H9 (cell line): Measurements from ENCODE around the gene CP. TPM values are rescaled to one million over a fixed set of nuclear protein-coding genes. Genes with fewer than 3 reads are reported as not detected.

Experiments used
- DNase-seq: peaks from one replicate; pipeline ENCODE4 v3.0.0-alpha.2; 2017
- H2AFZ ChIP-seq: one replicate; pipeline ENCODE4 v1.6.1; 2013; ENCODE audit warnings: mild to moderate bottlenecking, low read length, control low read depth, moderate library complexity
- H2AK5ac ChIP-seq: 2 replicates; pipeline ENCODE4 v1.6.1; 2013; ENCODE audit warnings: low read length, control low read depth, mixed read lengths; ENCODE audit not compliant: insufficient read length
- H2BK120ac ChIP-seq: one replicate; pipeline ENCODE4 v1.6.1; 2013; ENCODE audit warnings: low read depth, mild to moderate bottlenecking, low read length, control low read depth, inconsistent platforms; ENCODE audit not compliant: poor library complexity, severe bottlenecking
- H2BK12ac ChIP-seq: 2 replicates; pipeline ENCODE4 v1.6.1; 2013; ENCODE audit warnings: low read length, control low read depth, mixed read lengths, low read depth; ENCODE audit not compliant: insufficient read length
- H2BK15ac ChIP-seq: 2 replicates; pipeline ENCODE4 v1.6.1; 2013; ENCODE audit warnings: low read depth, low read length, control low read depth
- H2BK20ac ChIP-seq: one replicate; pipeline ENCODE4 v1.6.1; 2013; ENCODE audit warnings: low read depth, mild to moderate bottlenecking, low read length, control low read depth, inconsistent platforms; ENCODE audit not compliant: poor library complexity, severe bottlenecking
- H2BK5ac ChIP-seq: 2 replicates; pipeline ENCODE4 v1.6.1; 2013; ENCODE audit warnings: low read length, control low read depth, mixed read lengths; ENCODE audit not compliant: insufficient read length
- H3K14ac ChIP-seq: 2 replicates; pipeline ENCODE4 v1.6.1; 2013; ENCODE audit warnings: low read length, control low read depth; ENCODE audit not compliant: insufficient read depth
- H3K18ac ChIP-seq: 2 replicates; pipeline ENCODE4 v1.6.1; 2013; ENCODE audit warnings: low read depth, mild to moderate bottlenecking, mixed read lengths, low read length, control low read depth; ENCODE audit not compliant: insufficient read length
- H3K23ac ChIP-seq: 2 replicates; pipeline ENCODE4 v1.6.1; 2013; ENCODE audit warnings: low read length, control low read depth, mixed read lengths, low read depth; ENCODE audit not compliant: insufficient read length
- H3K23me2 ChIP-seq: 2 replicates; pipeline ENCODE4 v1.6.1; 2013; ENCODE audit warnings: low read depth, mild to moderate bottlenecking, mixed read lengths, low read length, control low read depth; ENCODE audit not compliant: insufficient read length, poor library complexity, severe bottlenecking
- H3K27ac ChIP-seq: 2 replicates; pipeline ENCODE4 v1.5.1; 2013; ENCODE audit warnings: low read length, control low read depth, mixed read lengths, low read depth; ENCODE audit not compliant: insufficient read length
- H3K27me3 ChIP-seq: 2 replicates; pipeline ENCODE4 v1.6.1; 2013; ENCODE audit warnings: low read length, control low read depth, inconsistent platforms; ENCODE audit not compliant: insufficient read depth
- H3K4ac ChIP-seq: 2 replicates; pipeline ENCODE4 v1.6.1; 2013; ENCODE audit warnings: low read depth, mild to moderate bottlenecking, control low read depth, inconsistent platforms, low read length, moderate library complexity
- H3K4me1 ChIP-seq: 2 replicates; pipeline ENCODE4 v1.6.1; 2013; ENCODE audit warnings: low read length, control low read depth, inconsistent platforms; ENCODE audit not compliant: insufficient read depth
- H3K4me2 ChIP-seq: 2 replicates; pipeline ENCODE4 v1.6.1; 2013; ENCODE audit warnings: low read length, control low read depth, mixed read lengths; ENCODE audit not compliant: insufficient read length, insufficient read depth
- H3K56ac ChIP-seq: 2 replicates; pipeline ENCODE4 v1.6.1; 2013; ENCODE audit warnings: low read depth, mild to moderate bottlenecking, mixed read lengths, low read length, control low read depth; ENCODE audit not compliant: insufficient read length
- H3K79me1 ChIP-seq: 2 replicates; pipeline ENCODE4 v1.6.1; 2013; ENCODE audit warnings: low read depth, mild to moderate bottlenecking, moderate library complexity, low read length, control low read depth, inconsistent platforms; ENCODE audit not compliant: insufficient read depth, poor library complexity, severe bottlenecking
- H3K79me2 ChIP-seq: 2 replicates; pipeline ENCODE4 v1.6.1; 2013; ENCODE audit warnings: low read length, control low read depth, inconsistent platforms; ENCODE audit not compliant: insufficient read depth
- H3K9ac ChIP-seq: 2 replicates; pipeline ENCODE4 v1.6.1; 2013; ENCODE audit warnings: low read length, control low read depth, mixed read lengths; ENCODE audit not compliant: insufficient read length; ENCODE audit errors: extremely low read depth
- H3K9me3 ChIP-seq: one replicate; pipeline ENCODE4 v1.6.1; 2013; ENCODE audit warnings: low read depth, low read length, inconsistent platforms; ENCODE audit not compliant: control insufficient read depth
- H3T11ph ChIP-seq: one replicate; pipeline ENCODE4 v1.6.1; 2013; ENCODE audit warnings: mild to moderate bottlenecking, low read length, control low read depth, inconsistent platforms
- H4K20me1 ChIP-seq: one replicate; pipeline ENCODE4 v1.6.1; 2013; ENCODE audit not compliant: control insufficient read depth, insufficient read length, insufficient read depth
- H4K5ac ChIP-seq: 2 replicates; pipeline ENCODE4 v1.6.1; 2013; ENCODE audit warnings: low read depth, mild to moderate bottlenecking, mixed read lengths, low read length, control low read depth; ENCODE audit not compliant: insufficient read length
- H4K8ac ChIP-seq: replicated peaks from 2 replicates; pipeline ENCODE4 v1.6.1; 2013; ENCODE audit warnings: low read length, control low read depth, mixed read lengths, low read depth; ENCODE audit not compliant: insufficient read length
- H4K91ac ChIP-seq: 2 replicates; pipeline ENCODE4 v1.6.1; 2013; ENCODE audit warnings: low read depth, mild to moderate bottlenecking, moderate library complexity, mixed read lengths, low read length, control low read depth; ENCODE audit not compliant: insufficient read length
- H3K27ac Mint-ChIP-seq, 3 experiments: 2 replicates in 2 of 3; 3 replicates in 1 of 3; pipeline ENCODE4 v1.8.0; 2020 to 2021; ENCODE audit warnings: mixed read lengths in 3 of 3, mild to moderate bottlenecking in 1 of 3, moderate library complexity in 1 of 3
- H3K27me3 Mint-ChIP-seq: 2 replicates; pipeline ENCODE4 v1.8.0; 2021; ENCODE audit warnings: low read depth, mild to moderate bottlenecking, moderate library complexity, mixed read lengths
- H3K36me3 Mint-ChIP-seq, 3 experiments: 2 replicates in 2 of 3; 3 replicates in 1 of 3; pipeline ENCODE4 v1.8.0; 2020 to 2021; ENCODE audit warnings: low read depth in 3 of 3, mixed read lengths in 3 of 3; ENCODE audit not compliant: insufficient read depth in 1 of 3
- H3K4me1 Mint-ChIP-seq, 2 experiments: 2 replicates each; pipeline ENCODE4 v1.8.0; 2020; ENCODE audit warnings: mixed read lengths in 2 of 2
- H3K4me3 Mint-ChIP-seq, 2 experiments: 2 replicates in 1 of 2; 3 replicates in 1 of 2; pipeline ENCODE4 v1.8.0; 2020 to 2021; ENCODE audit warnings: mild to moderate bottlenecking in 2 of 2, mixed read lengths in 2 of 2, moderate library complexity in 1 of 2
- H3K9me3 Mint-ChIP-seq, 2 experiments: 2 replicates in 1 of 2; 3 replicates in 1 of 2; pipeline ENCODE4 v1.8.0; 2020; ENCODE audit warnings: mild to moderate bottlenecking in 2 of 2, mixed read lengths in 2 of 2, moderate library complexity in 1 of 2
- WGBS: extraction: QIAGEN DNeasy Blood & Tissue Kit; methylation state at CpG from one replicate; pipeline ENCODE4 v1.1.7; 2013; ENCODE audit warnings: missing lambda C conversion rate, low lambda C conversion rate, mixed read lengths; ENCODE audit not compliant: insufficient read length; ENCODE audit errors: extremely low coverage; 5-methylcytosine and 5-hydroxymethylcytosine counted together
- total RNA-seq: library from RNA; stranded (reverse); gene quantifications from 2 replicates; pipeline ENCODE4 v1.2.1, GENCODE V29; 2021
- TF ChIP-seq, protein P1 (sequence below): fragments of 200-600 bp; sonication (generic); conservative IDR thresholded peaks from 3 replicates; pipeline ENCODE4 v1.8.0; 2021; ENCODE audit warnings: antibody characterized with exemption, mild to moderate bottlenecking

CP gene
- total RNA-seq, 1 experiment from 2014 or later = 1.1 TPM

DNA sequence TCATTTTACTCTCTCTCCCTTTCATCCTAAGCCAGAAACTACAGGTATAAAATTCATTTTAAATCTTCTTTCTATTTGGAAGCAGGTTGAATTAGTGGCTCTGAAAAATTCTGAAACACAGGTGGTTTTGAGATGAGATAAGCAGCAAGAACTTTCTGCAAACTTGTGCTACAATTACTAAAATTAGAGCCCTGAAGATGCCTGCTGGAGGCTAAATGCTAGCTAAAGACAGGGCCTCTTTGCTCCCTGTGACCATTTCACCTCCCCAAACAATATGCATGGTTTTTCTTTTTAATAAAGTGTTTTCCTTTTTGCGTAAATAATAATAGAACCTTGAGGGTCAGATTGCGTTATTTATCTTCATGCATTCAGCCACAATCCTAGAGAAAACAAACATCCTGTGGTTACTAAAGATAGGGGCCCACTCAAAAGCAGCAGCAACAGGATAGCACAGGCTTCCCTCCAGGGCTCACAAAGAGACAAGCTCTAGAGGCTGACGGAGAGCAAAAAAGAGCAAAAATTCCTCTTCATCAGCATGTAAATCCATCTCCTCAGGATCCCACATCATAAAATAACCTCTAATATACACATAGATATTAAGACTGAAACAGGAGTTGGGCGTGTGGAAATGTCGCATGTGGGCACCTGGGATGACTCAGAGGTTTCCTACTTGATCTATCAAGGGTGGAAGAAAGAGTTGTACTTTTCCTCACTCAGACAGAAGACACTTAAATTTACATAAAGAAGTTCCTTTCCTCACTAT lies 26.5 kb upstream of the CP start:
- Histone ChIP-seq H2BK15ac (no peak overlapping the region), H3K27me3 (no peaks in the 10 kb centered on the region), H4K91ac (no peak overlapping the region), H4K8ac (no peak overlapping the region), H4K20me1 (no peaks in the 10 kb centered on the region), H3T11ph (no peak overlapping the region), H3K9me3 (no peaks in the 10 kb centered on the region), H3K18ac (no peak overlapping the region), H3K14ac (no peak overlapping the region), H3K56ac (no peak overlapping the region), H2BK20ac (no peak overlapping the region), H2BK12ac (no peak overlapping the region), H4K5ac (no peak overlapping the region), H3K4me1 (peaks cover 9% of the 10 kb centered on the region), H3K4me2 (no peak overlapping the region), H2BK120ac (no peak overlapping the region), H3K79me2 (no peaks in the 10 kb centered on the region), H3K79me1 (no peaks in the 10 kb centered on the region), H3K9ac (no peak overlapping the region), H3K4ac (no peak overlapping the region), H2AFZ (no peak overlapping the region), H3K23me2 (no peaks in the 10 kb centered on the region), H3K23ac (no peak overlapping the region), H3K27ac (no peak overlapping the region), H2BK5ac (no peak overlapping the region), H2AK5ac (no peak overlapping the region)
- Mint-ChIP-seq H3K4me3 (no peak overlapping the region), H3K27ac (peak overlapping the region in 2 of 3 experiments; percentile 4 to 63; a peak in 4 of 7 replicates), H3K36me3 (peaks cover 0 to 1% (median 0%) of the 10 kb centered on the region in 3 experiments; a peak in 2 of 7 replicates), H3K4me1 (peaks cover 45 to 48% of the 10 kb centered on the region in 2 experiments), H3K27me3 (peaks cover 4% of the 10 kb centered on the region), H3K9me3 (no peaks in the 10 kb centered on the region)
- TF ChIP-seq, protein P1, sequence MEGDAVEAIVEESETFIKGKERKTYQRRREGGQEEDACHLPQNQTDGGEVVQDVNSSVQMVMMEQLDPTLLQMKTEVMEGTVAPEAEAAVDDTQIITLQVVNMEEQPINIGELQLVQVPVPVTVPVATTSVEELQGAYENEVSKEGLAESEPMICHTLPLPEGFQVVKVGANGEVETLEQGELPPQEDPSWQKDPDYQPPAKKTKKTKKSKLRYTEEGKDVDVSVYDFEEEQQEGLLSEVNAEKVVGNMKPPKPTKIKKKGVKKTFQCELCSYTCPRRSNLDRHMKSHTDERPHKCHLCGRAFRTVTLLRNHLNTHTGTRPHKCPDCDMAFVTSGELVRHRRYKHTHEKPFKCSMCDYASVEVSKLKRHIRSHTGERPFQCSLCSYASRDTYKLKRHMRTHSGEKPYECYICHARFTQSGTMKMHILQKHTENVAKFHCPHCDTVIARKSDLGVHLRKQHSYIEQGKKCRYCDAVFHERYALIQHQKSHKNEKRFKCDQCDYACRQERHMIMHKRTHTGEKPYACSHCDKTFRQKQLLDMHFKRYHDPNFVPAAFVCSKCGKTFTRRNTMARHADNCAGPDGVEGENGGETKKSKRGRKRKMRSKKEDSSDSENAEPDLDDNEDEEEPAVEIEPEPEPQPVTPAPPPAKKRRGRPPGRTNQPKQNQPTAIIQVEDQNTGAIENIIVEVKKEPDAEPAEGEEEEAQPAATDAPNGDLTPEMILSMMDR = no peak
- DNase-seq = no peak
- no CpG with 5 or more reads among the region's 5 CpGs for WGBS
